ENCODE results near the gene ZNF12.
"Not testable (repeated sequence)": the region's sequence is repeated elsewhere in the genome, so short reads cannot be mapped to it uniquely, and the experiment has no call there.

Gene ZNF12

DNA sequence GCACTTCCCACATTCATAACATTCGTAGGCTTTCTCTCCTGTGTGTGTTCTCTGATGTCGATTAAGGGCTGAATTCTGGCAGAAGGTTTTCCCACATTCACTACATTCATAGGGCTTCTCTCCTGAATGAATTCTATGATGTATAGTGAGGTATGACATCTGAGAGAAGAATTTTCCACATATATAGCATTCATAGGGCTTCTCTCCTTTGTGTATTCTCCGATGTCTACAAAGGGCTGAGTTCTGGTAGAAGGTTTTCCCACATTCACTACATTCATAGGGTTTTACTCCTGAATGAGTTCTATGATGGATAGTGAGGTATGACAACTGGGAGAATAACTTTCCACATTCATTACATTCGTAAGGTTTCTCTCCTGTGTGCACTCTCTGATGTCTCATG, 15.6 kb downstream of the ZNF12 start:
- no peak for DNase-seq

DNA sequence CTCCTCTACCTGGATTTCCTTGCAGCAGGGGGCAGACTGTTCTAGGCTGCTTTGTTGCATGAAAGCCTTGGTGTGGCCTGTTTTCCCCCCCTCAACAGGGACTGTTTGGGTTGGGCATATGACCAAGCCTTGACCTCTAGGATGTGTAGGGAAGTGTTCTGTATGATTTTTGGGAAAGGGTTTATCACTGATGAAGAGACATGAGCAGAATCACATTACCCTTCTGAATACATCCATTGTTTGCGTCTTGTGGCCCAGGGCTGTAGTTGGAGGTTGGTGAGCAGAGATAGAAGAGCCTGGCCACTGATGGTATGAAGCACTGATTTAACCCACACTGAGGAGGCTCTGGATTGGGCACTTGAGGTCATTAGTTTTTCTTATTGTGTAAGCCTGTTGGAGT, 26.6 kb downstream of the ZNF12 start:
- DNase-seq, result no peak

DNA sequence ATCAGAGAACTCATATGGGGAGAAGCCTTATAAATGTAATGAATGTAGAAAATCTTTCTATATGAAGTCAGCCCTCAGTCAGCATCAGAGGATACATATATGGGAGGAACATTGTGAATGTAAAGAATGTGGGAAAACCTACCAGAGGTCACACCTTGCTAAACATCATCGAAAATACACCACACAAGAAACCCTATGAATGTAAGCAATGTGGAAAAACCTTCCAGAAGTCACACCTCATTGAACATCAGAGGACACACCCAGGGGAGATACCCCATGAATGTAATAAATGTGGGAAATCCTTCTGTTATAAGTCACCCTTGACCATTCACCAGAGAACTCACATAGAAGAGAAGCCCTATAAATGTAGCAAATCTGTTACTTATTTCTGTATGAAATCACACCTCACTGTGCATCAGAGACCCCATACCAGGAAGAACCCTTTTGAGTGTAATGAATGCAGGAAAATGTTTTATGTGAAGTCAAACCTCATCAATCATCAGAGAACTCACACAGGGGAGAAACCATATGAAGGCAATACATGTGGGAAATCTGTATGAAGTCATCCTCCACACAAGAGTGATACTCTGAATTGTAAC, 30.8 kb downstream of the ZNF12 start:
- no peak for DNase-seq

GRCh38 chr7:6670851-6671250, 35.9 kb downstream of the ZNF12 start:
- DNase-seq, result not testable (repeated sequence)

GRCh38 chr7:6658618-6659345, 48.0 kb downstream of the ZNF12 start:
- no peak for DNase-seq

GRCh38 chr7:6656413-6656812, 50.3 kb downstream of the ZNF12 start:
- no peak for DNase-seq

GRCh38 chr7:6655636-6656385, 50.9 kb downstream of the ZNF12 start:
- no peak for DNase-seq

- DNase-seq, result no peak
These were observed 51.7 kb downstream of the ZNF12 start for GRCh38 chr7:6654842-6655610.

GRCh38 chr7:6654113-6654841, 52.5 kb downstream of the ZNF12 start:
- DNase-seq, result no peak

- DNase-seq, result no peak
These were observed 53.4 kb downstream of the ZNF12 start for GRCh38 chr7:6653071-6654003.

GRCh38 chr7:6652446-6653011, 54.2 kb downstream of the ZNF12 start:
- DNase-seq, result no peak

DNA sequence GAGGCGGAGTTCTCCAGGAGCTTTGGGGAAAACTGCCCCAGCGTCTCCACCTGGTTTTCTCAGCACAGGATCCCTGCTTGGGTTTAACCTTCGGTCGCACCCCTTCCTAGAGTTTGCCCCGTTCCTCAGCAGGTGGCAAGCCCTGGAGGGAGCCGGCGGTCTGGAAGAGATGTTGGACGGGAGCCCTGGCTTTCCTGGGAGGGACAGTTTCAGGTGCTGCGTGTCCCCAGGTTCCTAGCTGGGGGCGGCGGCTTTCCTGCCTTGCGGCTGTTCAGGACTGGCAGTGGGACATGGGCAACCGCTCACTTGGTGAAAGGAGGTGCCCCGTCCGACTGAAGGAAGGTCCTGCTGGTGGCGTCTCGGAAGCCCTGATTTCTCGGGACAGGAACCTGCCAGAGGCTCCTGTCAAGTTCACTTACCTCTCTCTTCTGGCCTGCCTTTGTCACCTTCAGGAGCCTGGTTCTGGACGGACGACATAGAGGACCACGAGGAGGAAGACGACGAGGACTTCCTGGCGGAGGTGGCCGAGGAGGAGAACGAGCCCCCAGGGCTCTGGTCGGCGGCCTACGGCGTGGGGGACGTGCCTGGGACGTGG, 54.8 kb downstream of the ZNF12 start:
- no peak for DNase-seq

DNA sequence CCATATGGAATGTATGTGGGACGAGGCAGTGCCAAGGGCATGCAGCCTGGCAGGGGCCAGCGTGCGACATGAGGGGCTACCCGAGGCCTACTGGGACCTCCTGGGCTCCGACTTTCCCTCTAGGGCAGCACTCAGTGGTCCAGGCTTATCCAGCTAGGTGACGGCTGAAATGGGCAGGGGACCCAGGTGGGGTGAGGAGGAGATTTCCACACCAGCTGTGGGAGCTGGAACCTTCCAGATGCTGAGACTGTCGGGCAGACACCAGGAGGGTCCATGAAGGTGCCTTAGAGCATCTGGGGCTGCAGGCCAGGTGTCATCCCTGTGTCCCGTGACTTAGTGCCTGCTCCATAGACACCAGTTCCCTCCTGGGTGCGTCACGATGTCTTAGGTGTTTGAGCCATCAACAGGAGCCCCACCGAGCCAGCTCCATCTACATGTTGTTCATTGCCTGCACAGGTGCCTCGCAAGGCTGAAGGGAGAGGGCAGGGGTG, 56.2 kb downstream of the ZNF12 start:
- peak in 1 of 2 donors; percentile 16 for DNase-seq

DNA sequence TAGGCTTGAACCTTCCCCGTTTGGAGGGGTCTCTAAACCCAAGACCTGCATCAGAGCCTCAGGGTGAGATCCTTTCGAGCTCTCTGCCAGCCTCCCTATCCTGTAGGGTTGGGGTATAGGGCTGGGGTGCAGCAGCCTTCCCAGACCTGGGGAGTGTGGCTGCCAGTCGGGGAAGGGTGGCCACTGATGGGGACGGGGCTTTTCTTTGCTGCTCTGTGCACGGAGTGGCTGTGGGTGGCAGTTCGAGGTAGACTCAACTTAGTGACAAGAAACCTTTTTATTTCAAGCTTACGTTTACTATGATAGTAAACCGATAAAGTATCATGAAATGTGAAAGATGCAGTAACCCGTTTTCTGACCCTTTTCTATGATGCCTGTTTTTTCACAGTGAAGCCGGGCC, 56.7 kb downstream of the ZNF12 start:
- DNase-seq, result peak in 1 of 2 donors; percentile 14

DNA sequence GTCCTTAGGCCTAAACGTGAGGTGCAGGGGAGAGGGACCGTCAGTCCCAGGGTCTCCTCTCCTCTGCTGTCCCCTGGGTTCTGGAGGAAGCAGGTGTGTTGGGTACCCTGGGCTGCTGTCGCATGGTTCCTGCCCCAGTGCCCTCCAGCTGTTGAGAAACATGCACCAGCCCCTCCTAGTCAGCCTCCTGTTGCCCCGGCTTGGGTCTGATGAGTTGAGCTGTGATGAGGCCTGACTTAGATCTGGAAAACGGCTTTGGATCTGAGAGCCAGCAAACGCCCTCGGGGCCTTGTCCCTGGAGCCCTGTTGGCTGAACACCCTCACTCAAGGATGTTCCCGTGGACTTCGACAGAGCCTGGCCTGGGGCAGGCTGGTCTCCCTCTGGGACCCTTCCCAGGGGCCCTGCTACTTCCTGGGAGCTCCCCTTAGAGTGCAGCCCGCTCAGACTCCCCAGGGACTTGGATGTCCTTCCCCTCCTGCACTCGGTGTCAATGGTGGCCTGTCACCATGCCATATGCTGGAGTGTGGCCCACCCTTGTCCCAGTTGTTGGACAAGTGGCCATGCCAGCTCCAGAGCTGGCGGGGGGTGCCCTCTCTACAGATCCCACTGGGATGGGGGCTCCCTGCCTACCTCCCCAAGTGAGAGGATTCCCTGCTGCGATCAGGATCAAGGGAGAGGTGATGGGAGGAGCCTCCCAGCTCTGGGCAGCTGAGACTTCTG, 57.3 kb downstream of the ZNF12 start:
- no peak for DNase-seq

DNA sequence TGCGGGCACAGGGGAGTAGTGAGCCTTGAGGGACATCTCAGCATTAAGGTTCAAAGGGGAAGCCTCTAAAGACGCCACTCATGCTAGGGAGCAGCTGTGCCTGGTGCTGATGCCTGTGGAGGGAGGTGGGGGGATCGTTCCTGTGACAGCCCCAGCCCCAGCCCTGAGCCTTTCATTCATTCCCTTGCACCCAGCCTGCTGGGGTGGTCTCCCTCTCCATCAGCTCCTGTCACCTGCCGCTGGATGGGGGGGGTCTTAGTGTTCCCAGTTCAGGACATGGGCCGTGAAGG, 58.0 kb downstream of the ZNF12 start:
- no peak for DNase-seq

DNA sequence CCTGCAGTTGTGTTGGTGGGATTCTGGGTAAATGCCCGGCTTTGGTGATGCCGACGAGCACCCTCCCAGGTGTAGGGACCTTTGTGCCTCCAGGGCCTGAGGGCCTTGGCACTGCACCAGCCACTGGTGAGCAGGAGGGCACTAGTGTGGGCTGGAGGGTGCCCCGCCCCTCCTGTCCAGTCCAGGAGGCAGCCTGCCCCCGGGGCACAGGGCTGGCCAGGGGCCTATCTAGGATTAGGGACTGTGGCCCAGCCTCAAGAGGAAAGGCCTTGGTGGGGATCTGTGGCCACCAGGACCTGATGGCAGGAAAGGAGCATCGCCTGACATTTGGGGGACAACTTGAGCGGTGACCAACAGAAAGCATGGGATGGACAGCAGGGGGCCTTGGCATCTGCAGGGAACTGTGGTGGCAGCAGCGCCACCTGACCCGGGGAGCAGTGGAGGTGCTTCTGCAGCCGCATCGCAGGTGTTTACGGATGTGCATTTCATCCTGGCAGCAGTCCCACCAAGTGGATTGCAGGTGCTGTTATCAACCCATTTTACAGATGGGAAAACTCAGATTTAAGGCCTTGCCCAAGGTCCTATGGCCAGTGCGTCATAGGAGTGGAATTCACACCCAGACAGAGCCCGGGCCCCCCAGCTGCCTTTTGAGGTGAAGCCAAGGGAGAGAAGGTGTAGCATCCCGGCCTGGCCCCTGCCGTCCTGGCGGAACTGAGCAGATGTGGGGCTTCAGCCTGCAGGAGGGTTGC, 58.5 kb downstream of the ZNF12 start:
- no peak for DNase-seq

- no peak for DNase-seq
These were observed 59.2 kb downstream of the ZNF12 start for GRCh38 chr7:6647541-6647940.

- no peak for DNase-seq
These were observed 59.7 kb downstream of the ZNF12 start for GRCh38 chr7:6647080-6647479.

All from stimulated activated CD4-positive, alpha-beta T cell treated with anti-CD3 and anti-CD28 coated beads, Interleukin-2, amount 100 ng/mL, for 24 hours (primary cell).